Measurements from ENCODE around the gene SARS1. TPM values are rescaled to one million over a fixed set of nuclear protein-coding genes. Genes with fewer than 3 reads are reported as not detected.

SARS1 gene
- total RNA-seq, 2 experiments from 2014 or later, result 224 to 240 TPM

DNA sequence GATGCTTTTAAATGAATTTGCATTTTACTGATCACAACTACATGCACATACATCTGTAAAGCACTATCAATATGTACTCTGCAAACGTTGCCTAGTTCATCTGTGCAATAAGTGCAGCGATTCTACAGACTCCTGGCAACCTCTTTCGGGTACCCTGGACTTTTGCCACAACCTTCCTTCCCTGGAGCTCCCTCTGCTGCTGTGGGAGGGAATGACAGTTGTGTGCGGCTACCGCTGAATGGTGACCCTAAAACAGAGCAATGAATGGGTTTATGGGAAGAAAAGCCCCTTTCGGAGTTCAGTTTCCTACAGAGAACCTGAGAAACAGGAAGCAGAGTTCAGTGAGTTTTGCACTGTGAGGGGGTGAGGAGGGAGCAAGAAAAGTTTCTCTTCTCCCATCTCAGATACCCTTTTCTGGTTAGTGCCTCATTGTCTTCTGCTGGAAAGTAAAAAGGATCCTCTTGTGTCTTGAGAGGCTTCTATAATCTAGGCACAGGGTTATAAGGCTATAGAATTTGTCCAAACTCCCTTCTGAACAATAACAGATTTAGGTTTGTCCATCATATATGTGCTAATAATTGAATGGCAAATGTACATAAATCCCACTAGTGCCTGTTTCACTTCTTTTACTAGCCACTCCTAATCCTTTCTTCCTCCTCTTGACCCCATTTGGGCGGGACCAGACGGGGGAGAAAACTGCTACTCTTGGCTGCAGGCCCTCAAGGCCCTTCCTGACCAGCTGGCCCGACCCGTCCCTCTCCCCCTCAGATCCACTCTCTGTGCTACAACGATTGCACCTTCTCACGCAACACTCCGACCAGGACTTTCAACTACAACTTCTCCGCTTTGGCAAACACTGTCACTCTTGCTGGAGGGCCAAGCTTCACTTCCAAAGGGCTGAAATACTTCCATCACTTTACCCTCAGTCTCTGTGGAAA lies 19.8 kb upstream of the SARS1 start:
- no peak overlapping the region for H3K27ac Mint-ChIP-seq
- H3K9me3 Mint-ChIP-seq (ENCODE audit: low read depth), result no peaks in the 10 kb centered on the region
- DNase-seq (peak; percentile 80), ATAC-seq (peak; percentile 62)
- H3K4me3 Mint-ChIP-seq, result no peak overlapping the region
- H3K36me3 Mint-ChIP-seq (ENCODE audit: low read depth), result no peaks in the 10 kb centered on the region
- ChIA-PET POLR2A (no interaction called here), CTCF (interaction anchor here (0.6 to 1.9 kb wide), 16 partner anchors 10 to 303 kb away, joined by 3 to 7 read pairs (median 3); partner anchors contain the start of gene TAF13)
- H3K27me3 Mint-ChIP-seq, result no peaks in the 10 kb centered on the region
- intact Hi-C loops (cut with DNase I, micrococcal nuclease), result loop anchor here (2.0 to 5.0 kb wide), 3 partner anchors 92 to 367 kb away; partner anchors contain the start of gene TMEM167B (in 1 of the 2)
- H3K4me1 Mint-ChIP-seq, result peaks cover 8% of the 10 kb centered on the region

DNA sequence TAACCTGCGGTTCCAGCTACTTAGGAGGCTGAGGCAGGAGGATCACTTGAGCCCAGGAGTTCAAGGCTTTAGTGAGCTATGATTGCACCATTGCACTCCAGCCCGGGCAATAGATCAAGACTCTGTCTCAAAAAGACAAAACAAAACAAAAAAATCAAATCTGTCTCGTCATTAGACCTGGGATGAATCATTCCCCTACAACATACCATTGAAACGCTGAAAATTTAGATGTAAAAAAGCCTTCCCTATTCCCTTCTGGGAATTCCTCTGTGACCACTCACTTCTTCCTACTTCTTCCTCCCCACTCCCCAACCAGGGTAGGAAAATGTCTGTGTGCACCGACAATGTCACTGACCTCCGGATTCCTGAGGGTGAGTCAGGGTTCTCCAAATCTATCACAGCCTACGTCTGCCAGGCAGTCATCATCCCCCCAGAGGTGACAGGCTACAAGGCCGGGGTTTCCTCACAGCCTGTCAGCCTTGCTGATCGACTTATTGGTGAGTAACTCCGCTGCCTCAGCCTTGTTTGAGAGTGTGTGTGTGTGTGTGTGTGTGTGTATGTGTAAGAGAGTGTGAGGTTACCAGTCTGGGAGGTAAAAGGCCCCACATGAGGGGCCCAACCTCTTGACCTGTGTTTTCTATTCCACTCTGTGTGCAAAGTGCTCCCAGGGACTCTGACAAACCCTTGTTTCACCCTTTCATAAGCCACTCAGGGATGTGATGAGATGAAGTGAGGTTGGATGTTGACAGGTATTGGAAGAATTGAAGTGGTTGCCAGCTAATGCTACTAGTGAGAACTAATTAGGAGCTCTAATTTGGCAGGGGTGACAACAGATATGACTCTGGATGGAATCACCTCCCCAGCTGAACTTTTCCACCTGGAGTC lies 16.3 kb upstream of the SARS1 start:
- ATAC-seq, result peak; percentile 76
- Mint-ChIP-seq H3K36me3 (ENCODE audit: low read depth) (no peaks in the 10 kb centered on the region), H3K4me3 (no peak overlapping the region), H3K9me3 (ENCODE audit: low read depth) (no peaks in the 10 kb centered on the region), H3K4me1 (peaks cover 26% of the 10 kb centered on the region), H3K27ac (peak overlapping the region; percentile 5), H3K27me3 (no peaks in the 10 kb centered on the region)
- intact Hi-C loops (cut with DNase I, micrococcal nuclease), result no loop called here
- peak; percentile 74 for DNase-seq
- ChIA-PET POLR2A (no interaction called here), CTCF (interaction anchor here (0.6 to 1.8 kb wide), 3 partner anchors 15 to 83 kb away, joined by 3 to 5 read pairs (median 5); no protein-coding TSS in a partner anchor)

DNA sequence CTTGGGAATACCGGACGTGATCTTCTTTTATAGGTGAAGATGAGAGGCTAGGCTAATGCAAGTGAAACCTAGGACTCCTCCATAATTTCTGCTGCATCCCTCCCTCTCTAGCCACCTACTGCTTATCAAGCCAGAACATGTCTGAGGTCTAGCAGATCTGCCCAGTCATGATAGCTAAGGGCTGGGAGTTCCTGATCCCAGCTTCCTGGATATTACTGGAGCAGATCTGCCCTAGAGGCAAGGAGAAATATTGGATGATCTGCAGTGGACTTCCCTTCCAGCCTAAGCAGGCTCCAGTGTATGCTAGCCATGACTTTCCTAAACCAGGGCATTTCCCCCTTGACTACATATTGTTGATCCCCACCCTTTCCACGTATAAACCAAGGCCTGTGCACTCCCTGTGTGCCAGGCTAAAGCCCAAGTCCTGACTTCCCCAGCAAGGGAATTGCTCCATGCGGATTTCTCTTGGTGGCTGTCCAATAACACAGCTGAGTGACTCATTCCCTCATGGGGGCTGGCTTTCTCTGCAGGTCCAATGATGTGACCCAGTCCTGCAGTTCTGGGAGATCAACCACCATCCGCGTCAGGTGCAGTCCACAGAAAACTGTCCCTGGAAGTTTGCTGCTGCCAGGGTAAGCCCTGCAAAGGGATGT lies 15.5 kb upstream of the SARS1 start:
- H3K4me3 Mint-ChIP-seq, result no peak overlapping the region
- ATAC-seq (no peak), DNase-seq (no peak)
- CTCF ChIA-PET, result interaction anchor here (0.6 to 2.0 kb wide), 8 partner anchors 14 to 369 kb away, joined by 3 to 12 read pairs (median 5); partner anchors contain the start of gene SARS1
- H3K9me3 Mint-ChIP-seq (ENCODE audit: low read depth), result no peaks in the 10 kb centered on the region
- POLR2A ChIA-PET, result no interaction called here
- no peaks in the 10 kb centered on the region for H3K27me3 Mint-ChIP-seq
- no peak overlapping the region for H3K27ac Mint-ChIP-seq
- intact Hi-C loops (cut with DNase I, micrococcal nuclease), result no loop called here
- H3K4me1 Mint-ChIP-seq, result peaks cover 26% of the 10 kb centered on the region
- H3K36me3 Mint-ChIP-seq (ENCODE audit: low read depth), result no peaks in the 10 kb centered on the region

DNA sequence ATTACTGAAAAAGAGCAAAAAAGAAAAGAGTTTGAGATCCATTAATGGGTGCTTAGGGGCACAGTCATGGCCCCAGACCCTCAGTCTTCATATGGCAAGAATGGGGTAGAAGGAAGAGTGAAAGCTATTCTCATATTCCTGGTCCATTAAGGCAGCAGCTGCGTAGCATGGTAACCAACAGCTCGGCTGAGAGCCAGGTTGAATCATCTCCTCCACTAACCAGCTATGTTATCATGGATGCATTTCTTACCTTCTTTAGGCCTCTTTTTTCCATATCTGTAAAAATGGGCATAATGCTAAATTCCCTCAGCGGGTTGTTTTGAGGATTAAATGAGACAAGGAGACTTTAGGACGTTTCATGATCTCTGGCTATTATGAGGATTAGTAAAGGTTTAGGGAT lies 15.0 kb upstream of the SARS1 start:
- ChIA-PET CTCF (interaction anchor here (0.8 to 2.8 kb wide), 15 partner anchors 9 to 370 kb away, joined by 3 to 12 read pairs (median 5); partner anchors contain the start of genes CYB561D1, PSRC1 and SARS1), POLR2A (no interaction called here)
- H3K9me3 Mint-ChIP-seq (ENCODE audit: low read depth), result no peaks in the 10 kb centered on the region
- no peak overlapping the region for H3K27ac Mint-ChIP-seq
- DNase-seq, result no peak
- no peaks in the 10 kb centered on the region for H3K36me3 Mint-ChIP-seq (ENCODE audit: low read depth)
- intact Hi-C loops (cut with DNase I, micrococcal nuclease), result no loop called here
- ATAC-seq, result no peak
- H3K27me3 Mint-ChIP-seq, result no peaks in the 10 kb centered on the region
- H3K4me3 Mint-ChIP-seq, result no peak overlapping the region
- peaks cover 26% of the 10 kb centered on the region for H3K4me1 Mint-ChIP-seq

DNA sequence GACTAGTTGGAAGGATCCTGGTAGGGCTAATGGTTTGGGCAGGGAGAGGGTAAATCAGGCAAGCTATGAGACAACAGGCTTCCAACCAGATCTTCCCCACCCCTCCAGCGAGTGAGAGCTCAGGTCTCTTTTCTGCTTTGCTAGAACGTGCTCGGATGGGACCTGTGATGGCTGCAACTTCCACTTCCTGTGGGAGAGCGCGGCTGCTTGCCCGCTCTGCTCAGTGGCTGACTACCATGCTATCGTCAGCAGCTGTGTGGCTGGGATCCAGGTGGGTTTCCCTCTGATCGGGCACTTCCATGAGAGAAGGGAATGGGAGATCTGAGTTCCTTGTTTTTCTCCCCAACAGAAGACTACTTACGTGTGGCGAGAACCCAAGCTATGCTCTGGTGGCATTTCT lies 14.0 kb upstream of the SARS1 start:
- H3K27ac Mint-ChIP-seq, result peak overlapping the region; percentile 53

DNA sequence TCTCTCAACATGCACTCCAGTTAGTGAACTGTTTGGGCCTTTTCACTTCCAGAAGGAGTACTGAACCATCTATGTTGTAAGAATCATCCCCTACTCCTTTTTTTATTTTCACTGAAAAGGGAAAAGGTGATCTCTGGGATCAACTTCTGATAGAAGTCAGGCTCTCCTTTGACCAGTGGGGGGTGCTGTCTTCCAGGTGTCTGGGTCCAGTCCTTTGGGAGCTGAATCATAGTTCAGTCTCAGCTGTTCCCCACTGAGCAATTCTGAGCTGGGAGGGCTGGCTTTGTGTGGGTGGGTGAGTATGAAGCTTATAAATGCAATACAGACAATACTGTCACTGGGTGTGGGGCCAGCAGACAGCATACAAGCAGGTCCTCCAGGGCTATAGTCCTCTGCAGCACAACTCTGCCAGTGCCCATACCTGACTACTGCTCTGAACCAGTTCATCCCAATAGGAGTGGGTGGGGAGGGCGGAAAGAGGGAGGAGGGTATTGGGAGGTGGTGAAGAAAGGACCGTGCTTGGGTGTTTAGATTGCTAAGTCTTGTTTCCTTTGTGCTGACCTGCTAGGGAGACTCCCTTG lies 12.5 kb upstream of the SARS1 start:
- intact Hi-C loops (cut with DNase I, micrococcal nuclease), result loop anchor here (1.0 to 5.0 kb wide), 5 partner anchors 12 to 331 kb away; partner anchors contain the start of gene SARS1 (in 2 of the 2)
- Mint-ChIP-seq H3K4me1 (peaks cover 26% of the 10 kb centered on the region), H3K4me3 (no peak overlapping the region), H3K27me3 (no peaks in the 10 kb centered on the region), H3K36me3 (ENCODE audit: low read depth) (no peaks in the 10 kb centered on the region), H3K27ac (no peak overlapping the region), H3K9me3 (ENCODE audit: low read depth) (no peaks in the 10 kb centered on the region)
- DNase-seq, result peak; percentile 91
- CTCF ChIA-PET, result interaction anchor here (0.6 to 2.8 kb wide), 22 partner anchors 9 to 358 kb away, joined by 3 to 45 read pairs (median 4); partner anchors contain the start of genes CYB561D1, PSMA5, PSRC1 and SARS1
- ATAC-seq, result peak; percentile 92
- POLR2A ChIA-PET, result interaction anchor here (0.6 to 1.0 kb wide), 3 partner anchors 13 to 101 kb away, joined by 3 to 12 read pairs (median 4); partner anchors contain the start of gene SARS1

More for the DNA sequence above, 14.0 kb upstream of the SARS1 start:
- Mint-ChIP-seq H3K4me3 (no peak overlapping the region), H3K27me3 (no peaks in the 10 kb centered on the region), H3K36me3 (ENCODE audit: low read depth) (no peaks in the 10 kb centered on the region), H3K9me3 (ENCODE audit: low read depth) (no peaks in the 10 kb centered on the region), H3K4me1 (peaks cover 26% of the 10 kb centered on the region)
- no peak for ATAC-seq
- peak; percentile 36 for DNase-seq
- intact Hi-C loops (cut with DNase I, micrococcal nuclease), result loop anchor here in 1 of 2 experiments (5.0 kb wide), 1 partner anchor 63 kb away; no protein-coding TSS in a partner anchor
- POLR2A ChIA-PET, result interaction anchor here (1.2 kb wide), 1 partner anchor 15 kb away, joined by 3 read pairs; no protein-coding TSS in a partner anchor
- CTCF ChIA-PET, result interaction anchor here (0.7 to 2.8 kb wide), 18 partner anchors 10 to 295 kb away, joined by 3 to 12 read pairs (median 5); partner anchors contain the start of genes CYB561D1, PSRC1 and SARS1

DNA sequence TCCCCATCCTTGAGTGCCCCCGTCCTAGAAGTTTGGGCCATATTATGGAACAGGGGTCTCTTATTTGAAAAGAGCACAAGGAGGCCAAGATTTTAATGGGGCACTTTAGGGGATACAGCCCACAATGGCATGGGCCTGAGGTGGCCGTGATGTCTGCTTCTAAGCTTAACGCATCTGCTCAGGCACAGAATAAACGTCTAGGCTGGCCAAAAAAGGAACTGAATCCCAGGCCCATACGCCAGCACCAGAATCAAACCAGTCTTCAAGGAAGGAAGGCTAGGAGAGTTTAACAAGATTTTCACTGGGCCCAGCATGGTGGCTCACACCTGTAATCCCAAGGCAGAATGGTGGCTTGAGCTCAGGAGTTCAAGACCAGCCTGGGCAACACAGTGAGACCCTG lies 9.2 kb upstream of the SARS1 start:
- intact Hi-C loops (cut with DNase I, micrococcal nuclease), result loop anchor here in 1 of 2 experiments (5.0 kb wide), 1 partner anchor 58 kb away; no protein-coding TSS in a partner anchor
- no peak for DNase-seq
- CTCF ChIA-PET, result interaction anchor here (0.9 to 2.0 kb wide), 5 partner anchors 9 to 286 kb away, joined by 3 to 5 read pairs (median 4); partner anchors contain the start of gene SARS1

DNA sequence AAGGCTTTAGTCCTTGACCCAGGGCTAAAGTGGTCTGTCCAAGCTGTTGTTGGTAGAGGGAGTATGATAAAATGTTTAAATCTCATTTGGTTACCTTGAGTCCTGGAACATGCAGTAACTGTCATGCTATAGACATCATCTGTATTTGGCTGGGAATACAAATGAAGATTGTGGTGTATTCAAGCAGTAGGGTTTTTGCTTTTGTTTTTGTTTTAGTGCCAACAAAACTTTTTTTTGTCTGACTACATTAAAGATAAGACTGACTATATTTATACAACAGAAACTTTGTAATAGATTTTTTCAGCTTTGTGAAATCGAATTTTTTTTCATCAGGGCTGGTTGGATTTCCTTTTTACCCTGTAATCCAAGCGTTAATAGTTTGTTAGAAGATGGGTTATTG lies 7.4 kb upstream of the SARS1 start:
- H3K9me3 Mint-ChIP-seq (ENCODE audit: low read depth), result no peaks in the 10 kb centered on the region
- H3K4me3 Mint-ChIP-seq, result no peak overlapping the region
- no peak for DNase-seq
- peaks cover 1% of the 10 kb centered on the region for H3K27me3 Mint-ChIP-seq
- ATAC-seq, result no peak
- intact Hi-C loops (cut with DNase I, micrococcal nuclease), result no loop called here
- H3K4me1 Mint-ChIP-seq, result peaks cover 3% of the 10 kb centered on the region
- POLR2A ChIA-PET, result no interaction called here
- no peaks in the 10 kb centered on the region for H3K36me3 Mint-ChIP-seq (ENCODE audit: low read depth)
- no peak overlapping the region for H3K27ac Mint-ChIP-seq
- CTCF ChIA-PET, result interaction anchor here (0.6 to 1.7 kb wide), 4 partner anchors 10 to 275 kb away, joined by 3 to 4 read pairs (median 3); no protein-coding TSS in a partner anchor

More for the DNA sequence above, 9.2 kb upstream of the SARS1 start:
- H3K27ac Mint-ChIP-seq, result no peak overlapping the region
- no peaks in the 10 kb centered on the region for H3K36me3 Mint-ChIP-seq (ENCODE audit: low read depth)
- no peak for ATAC-seq
- H3K4me3 Mint-ChIP-seq, result no peak overlapping the region
- no peaks in the 10 kb centered on the region for H3K9me3 Mint-ChIP-seq (ENCODE audit: low read depth)
- H3K27me3 Mint-ChIP-seq, result peaks cover 1% of the 10 kb centered on the region
- POLR2A ChIA-PET, result no interaction called here
- H3K4me1 Mint-ChIP-seq, result peaks cover 13% of the 10 kb centered on the region

DNA sequence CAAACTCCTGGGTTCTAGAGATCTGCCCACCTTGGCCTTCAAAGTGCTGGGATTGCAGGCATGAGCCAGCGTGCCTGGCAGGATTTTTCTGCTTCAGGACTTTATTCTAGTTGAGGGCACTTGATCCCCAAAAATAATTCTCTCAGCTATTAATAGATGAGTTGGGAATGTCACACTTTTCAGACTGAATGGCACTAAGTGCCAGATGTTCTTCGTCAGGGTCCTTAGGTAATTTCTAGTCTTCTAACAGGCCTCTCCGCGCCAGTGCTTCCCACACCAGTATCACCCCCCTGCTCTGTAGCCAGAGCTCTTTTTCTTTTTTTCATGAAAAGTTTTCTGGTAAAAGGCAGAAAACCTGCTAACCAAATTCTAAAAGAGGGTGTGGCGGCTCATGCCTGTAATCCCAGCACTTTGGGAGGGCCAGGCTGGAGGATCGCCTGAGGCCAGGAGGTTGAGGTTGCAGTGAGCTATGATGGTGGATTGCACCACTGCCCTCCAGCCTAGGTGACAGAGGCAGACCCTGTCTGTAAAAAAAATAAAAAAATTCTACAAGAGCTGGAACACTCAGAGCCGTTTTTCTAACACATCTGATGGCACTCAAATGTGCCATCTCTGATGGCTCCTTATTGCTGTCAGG lies 6.1 kb upstream of the SARS1 start:
- Mint-ChIP-seq H3K27me3 (peaks cover 1% of the 10 kb centered on the region), H3K36me3 (ENCODE audit: low read depth) (no peaks in the 10 kb centered on the region), H3K9me3 (ENCODE audit: low read depth) (no peaks in the 10 kb centered on the region), H3K27ac (no peak overlapping the region), H3K4me3 (no peak overlapping the region), H3K4me1 (no peaks in the 10 kb centered on the region)
- intact Hi-C loops (cut with DNase I, micrococcal nuclease), result no loop called here
- CTCF ChIA-PET, result interaction anchor here (0.5 to 0.7 kb wide), 2 partner anchors 8 to 327 kb away, joined by 3 to 4 read pairs; no protein-coding TSS in a partner anchor
- POLR2A ChIA-PET, result no interaction called here
- ATAC-seq (no peak), DNase-seq (no peak)

DNA sequence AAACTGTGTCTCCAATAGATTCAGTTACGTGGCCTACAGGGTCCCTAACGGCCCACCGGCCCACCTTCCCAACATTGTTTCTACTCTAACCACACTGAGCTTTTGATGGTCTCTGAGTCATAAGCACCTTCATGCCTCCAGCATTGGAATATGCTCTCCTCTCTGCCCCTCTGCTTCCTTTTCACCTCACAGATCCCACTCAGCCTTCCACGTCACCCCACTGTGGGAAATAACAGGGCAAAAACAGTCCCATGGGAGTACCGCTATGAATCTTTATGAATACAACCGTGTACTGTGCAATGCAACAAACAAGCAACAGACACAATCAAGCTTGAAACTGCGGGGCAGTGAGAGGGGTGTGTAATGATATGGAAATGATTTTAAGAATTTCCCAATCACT lies 5.3 kb upstream of the SARS1 start:
- Mint-ChIP-seq H3K4me1 (peaks cover 5% of the 10 kb centered on the region), H3K4me3 (no peak overlapping the region), H3K36me3 (ENCODE audit: low read depth) (no peaks in the 10 kb centered on the region), H3K9me3 (ENCODE audit: low read depth) (no peaks in the 10 kb centered on the region), H3K27ac (no peak overlapping the region), H3K27me3 (peaks cover 1% of the 10 kb centered on the region)
- ChIA-PET POLR2A (no interaction called here), CTCF (no interaction called here)
- DNase-seq, result no peak
- ATAC-seq, result no peak
- intact Hi-C loops (cut with DNase I, micrococcal nuclease), result no loop called here
